Measurements from ENCODE around the gene CR1.
A peak's percentile ranks its signal among the peaks of the same experiment; 100 is the strongest.
"Not testable (repeated sequence)": the region's sequence is repeated elsewhere in the genome, so short reads cannot be mapped to it uniquely, and the experiment has no call there.

Gene CR1

DNA sequence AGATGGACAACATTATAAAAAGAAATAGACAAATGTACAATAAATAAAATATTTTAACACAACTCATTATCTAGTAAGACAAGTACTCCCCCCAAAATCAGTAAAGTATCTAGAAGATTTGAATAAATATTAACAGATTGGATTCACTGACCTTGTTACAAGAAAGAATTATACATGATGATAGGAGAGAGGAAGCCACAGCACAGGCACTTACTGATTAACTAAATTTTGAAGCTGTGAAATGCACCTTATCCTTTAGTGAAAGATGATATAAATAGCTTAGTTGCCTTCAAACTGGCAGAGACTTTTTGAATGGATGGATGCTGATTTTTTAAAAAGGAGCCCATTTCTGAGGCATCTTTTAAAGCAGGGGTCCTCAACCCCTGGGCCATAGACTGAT is 8.5 kb downstream of the CR1 start:
- no peak for DNase-seq

GRCh38 chr1:207510444-207510843 is 14.5 kb downstream of the CR1 start:
- no peak for DNase-seq

DNA sequence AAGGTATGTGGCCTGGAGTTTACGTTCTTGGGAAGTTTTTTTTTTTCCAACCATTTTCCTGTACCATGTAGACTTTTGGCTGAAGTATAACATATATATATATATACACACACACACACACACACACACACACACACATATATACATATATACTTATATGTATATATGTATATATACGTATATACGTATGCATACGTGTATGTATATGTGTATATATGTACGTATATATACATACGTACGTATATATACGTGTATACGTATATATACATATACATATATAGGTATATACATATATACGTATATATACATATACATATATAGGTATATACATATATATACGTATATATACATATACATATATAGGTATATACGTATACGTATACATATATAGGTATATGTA is 18.9 kb downstream of the CR1 start:
- no peak for DNase-seq

- no peak for DNase-seq
These were observed 20.8 kb downstream of the CR1 start for GRCh38 chr1:207516729-207517128.

DNA sequence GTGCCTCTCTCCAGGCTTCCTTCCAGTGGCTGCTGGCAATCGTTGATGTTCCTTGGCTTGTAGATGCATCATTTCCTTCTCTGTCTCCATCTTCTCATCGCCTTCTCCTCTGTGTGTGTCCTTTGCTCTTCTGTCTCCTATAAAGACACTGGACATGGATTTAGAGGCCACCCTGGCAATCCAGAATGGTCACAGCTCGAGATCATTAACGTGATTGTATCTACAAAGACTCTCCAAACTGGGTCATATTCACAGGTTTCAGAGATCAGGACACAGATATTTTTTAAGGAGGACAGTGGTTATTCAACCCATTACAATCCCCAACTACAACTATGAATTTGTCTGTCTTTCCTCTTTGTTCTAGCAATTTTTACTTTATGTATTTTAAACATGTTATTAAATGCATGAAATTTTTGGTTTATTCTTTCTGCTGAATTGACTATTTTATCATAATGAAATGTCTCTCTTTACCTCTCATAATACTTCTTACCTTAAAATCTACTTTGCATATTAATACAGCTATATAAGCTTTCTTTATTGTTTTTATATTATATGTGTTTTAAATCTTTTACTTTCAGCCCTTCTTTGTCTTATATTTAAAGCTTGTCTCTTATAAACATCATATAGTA is 22.8 kb downstream of the CR1 start:
- no peak for DNase-seq

- no peak for DNase-seq
These were observed 23.8 kb downstream of the CR1 start for GRCh38 chr1:207519505-207520399.

GRCh38 chr1:207520400-207521345 is 24.7 kb downstream of the CR1 start:
- peak; percentile 7 for DNase-seq

GRCh38 chr1:207525239-207525638 is 29.3 kb downstream of the CR1 start:
- not testable (repeated sequence) for DNase-seq

DNA sequence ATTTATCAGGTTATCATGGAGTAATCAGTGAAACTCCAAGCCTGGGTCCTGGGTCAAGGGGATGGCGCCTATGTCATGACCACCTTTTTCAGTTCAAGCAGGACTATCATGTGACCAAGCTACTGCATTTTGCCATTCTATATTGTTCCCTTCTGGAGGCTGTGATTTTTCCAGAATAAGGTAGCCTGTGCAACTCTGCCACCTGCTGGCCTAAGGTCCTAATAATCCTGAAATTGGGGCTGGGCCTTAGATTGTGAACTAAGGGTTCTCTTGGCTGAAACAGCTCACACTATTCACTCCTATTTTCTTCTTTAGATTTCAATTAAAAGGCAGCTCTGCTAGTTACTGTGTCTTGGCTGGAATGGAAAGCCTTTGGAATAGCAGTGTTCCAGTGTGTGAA is 32.4 kb downstream of the CR1 start:
- not testable (repeated sequence) for DNase-seq

GRCh38 chr1:207536263-207536662 is 40.3 kb downstream of the CR1 start:
- DNase-seq, result not testable (repeated sequence)

DNA sequence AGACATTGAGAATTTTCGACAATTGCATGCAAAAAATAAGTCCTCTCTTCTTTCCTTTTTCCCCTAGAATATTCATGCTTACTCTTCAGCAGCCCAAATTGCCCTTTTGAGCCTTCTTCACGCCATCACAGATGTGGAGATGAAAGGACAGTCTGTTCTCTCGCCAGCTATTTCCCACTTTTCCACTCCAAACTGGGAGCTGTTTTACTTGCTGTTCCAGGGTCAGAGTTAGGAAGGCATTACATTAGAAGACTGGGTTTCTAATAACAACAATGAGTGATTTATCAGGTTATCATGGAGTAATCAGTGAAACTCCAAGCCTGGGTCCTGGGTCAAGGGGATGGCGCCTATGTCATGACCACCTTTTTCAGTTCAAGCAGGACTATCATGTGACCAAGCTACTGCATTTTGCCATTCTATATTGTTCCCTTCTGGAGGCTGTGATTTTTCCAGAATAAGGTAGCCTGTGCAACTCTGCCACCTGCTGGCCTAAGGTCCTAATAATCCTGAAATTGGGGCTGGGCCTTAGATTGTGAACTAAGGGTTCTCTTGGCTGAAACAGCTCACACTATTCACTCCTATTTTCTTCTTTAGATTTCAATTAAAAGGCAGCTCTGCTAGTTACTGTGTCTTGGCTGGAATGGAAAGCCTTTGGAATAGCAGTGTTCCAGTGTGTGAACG is 50.9 kb downstream of the CR1 start:
- DNase-seq, result not testable (repeated sequence)

GRCh38 chr1:207554823-207555222 is 58.9 kb downstream of the CR1 start:
- DNase-seq, result not testable (repeated sequence)

DNA sequence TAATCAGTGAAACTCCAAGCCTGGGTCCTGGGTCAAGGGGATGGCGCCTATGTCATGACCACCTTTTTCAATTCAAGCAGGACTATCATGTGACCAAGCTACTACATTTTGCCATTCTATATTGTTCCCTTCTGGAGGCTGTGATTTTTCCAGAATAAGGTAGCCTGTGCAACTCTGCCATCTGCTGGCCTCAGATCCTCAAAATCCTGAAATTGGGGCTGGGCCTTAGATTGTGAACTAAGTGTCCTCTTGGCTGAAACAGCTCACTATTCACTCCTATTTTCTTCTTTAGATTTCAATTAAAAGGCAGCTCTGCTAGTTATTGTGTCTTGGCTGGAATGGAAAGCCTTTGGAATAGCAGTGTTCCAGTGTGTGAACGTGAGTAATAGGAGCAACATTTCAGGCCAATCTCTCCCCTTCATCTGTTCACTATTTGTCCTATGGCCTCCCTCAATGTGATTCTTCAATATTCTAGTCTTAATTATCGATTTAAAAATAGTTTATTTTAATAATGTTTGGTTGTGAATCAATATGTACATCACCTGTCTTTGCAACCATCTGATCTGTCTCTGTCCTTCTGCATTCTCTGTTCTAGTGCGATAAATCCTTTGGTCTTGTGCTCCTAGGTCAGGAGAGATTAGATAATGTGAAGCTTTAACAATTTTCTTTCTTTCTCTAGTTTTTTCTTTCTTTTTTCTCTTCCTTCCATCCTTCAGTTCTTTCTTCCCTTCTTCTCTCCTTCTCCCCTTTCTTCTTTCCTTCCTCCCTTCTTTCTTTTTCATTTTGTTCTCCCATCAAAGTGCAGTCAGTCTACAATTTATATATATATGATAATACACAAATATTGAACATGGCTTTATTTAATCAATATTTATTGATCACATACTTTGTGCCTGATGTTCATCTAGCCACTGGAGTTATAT is 69.8 kb downstream of the CR1 start:
- peak; percentile 9 for DNase-seq

DNA sequence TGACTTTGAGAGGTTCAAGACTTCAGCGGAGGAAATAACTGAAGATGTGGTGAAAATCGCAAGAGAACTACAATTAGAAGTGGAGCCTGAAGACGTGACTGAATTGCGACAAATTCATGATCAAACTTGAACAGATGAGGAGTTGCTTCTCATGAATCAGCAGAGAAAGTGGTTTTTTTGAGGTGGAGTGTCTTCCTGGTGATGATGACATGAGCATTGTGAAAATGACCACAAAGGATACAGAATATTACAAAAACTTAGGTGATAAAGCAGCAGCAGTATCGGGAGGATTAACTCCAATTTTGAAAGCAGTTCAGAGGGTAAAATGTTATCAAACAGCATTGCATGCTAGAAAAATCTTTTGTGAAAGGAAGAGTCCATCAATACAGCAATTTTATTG is 76.0 kb downstream of the CR1 start:
- DNase-seq, result not testable (repeated sequence)

GRCh38 chr1:207573074-207573473 is 77.1 kb downstream of the CR1 start:
- DNase-seq, result not testable (repeated sequence)

- not testable (repeated sequence) for DNase-seq
These were observed 79.4 kb downstream of the CR1 start for GRCh38 chr1:207575381-207575780.

DNA sequence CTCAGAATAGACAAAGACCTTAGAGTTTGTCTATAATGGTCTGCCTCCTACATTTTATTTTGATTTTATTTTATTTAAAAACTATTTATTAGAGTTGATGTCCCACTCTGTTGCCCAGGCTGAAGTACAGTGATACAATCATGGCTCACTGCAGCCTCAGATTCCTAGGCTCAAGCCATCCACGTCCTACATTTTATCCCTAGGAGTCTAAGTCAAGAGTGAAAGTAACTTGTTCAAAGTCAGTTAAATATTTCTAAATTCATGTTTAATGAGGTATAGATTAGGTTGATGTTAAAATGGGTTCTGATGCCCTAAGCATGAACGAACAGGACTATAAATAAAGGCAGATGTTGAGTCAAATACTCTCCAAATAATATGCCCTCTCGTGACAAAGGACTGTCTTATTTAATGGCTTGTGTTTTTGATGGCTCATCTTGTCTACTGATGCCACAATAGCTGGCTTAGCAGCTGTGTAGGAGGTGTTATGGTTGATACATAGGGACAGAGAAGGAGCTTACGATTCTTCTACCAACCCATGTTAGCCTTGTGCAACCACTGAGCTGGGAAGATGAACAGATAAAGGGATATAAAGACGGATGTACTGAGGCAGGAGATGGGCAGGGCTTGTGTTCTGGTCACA is 83.0 kb downstream of the CR1 start:
- no peak for DNase-seq

DNA sequence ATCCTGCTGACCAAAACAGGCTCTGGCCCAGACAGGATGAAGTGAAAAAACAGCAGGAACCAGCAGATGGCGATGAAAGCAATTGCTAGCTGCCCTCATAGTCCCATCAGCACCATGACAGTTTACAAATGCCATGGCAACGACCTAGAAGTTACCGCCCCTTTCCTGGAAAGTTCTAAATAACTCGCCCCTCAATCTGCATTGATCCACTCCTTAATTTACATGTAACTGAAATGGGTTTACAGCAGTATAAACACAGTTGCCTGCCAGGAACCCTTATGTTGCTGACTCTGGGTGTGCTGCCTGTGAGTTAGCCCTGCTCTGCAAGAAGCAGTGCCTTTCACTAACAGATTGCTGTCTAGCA is 83.5 kb downstream of the CR1 start:
- peak; percentile 47 for DNase-seq

- DNase-seq, result no peak
These were observed 85.7 kb downstream of the CR1 start for GRCh38 chr1:207581496-207582153.

- DNase-seq, result not testable (repeated sequence)
These were observed 93.5 kb downstream of the CR1 start for GRCh38 chr1:207589506-207589905.
